CD4-positive, alpha-beta T cell treated with Interleukin-1 beta for 1 hour (primary cell): ENCODE results near the gene SYT3.
"Not testable (repeated sequence)": the region's sequence is repeated elsewhere in the genome, so short reads cannot be mapped to it uniquely, and the experiment has no call there.

Experiments used
- DNase-seq, 2 donors: peaks; one replicate each; pipeline ENCODE4 v3.0.0-alpha.2; 2020 to 2022

SYT3 gene

GRCh38 chr19:50601407-50602088, 38.1 kb downstream of the SYT3 start:
- no peak for DNase-seq

- no peak for DNase-seq
These were observed 40.3 kb downstream of the SYT3 start for GRCh38 chr19:50599427-50599826.

DNA sequence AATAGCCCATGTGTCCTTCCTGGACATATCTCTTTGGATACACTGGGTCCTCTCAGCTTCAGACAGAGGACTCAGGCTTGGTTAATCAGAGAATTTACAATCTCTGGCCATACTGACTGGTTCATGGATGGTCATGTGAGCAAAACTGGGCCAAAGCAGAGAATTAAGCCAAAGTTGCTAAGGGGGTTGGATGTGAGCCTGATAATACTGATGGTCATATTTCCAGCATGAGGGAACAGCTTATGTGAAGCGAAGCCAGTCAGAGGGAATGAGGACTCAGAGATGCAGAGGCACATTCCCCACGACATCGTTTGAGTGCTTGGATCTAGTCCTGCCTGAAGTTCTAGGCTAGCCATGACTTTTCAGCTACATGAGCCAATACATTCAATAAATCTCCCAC, 49.5 kb downstream of the SYT3 start:
- DNase-seq = no peak

GRCh38 chr19:50581795-50582660, 57.7 kb downstream of the SYT3 start:
- not testable (repeated sequence) for DNase-seq

- no peak for DNase-seq
These were observed 58.6 kb downstream of the SYT3 start for GRCh38 chr19:50580970-50581634.

DNA sequence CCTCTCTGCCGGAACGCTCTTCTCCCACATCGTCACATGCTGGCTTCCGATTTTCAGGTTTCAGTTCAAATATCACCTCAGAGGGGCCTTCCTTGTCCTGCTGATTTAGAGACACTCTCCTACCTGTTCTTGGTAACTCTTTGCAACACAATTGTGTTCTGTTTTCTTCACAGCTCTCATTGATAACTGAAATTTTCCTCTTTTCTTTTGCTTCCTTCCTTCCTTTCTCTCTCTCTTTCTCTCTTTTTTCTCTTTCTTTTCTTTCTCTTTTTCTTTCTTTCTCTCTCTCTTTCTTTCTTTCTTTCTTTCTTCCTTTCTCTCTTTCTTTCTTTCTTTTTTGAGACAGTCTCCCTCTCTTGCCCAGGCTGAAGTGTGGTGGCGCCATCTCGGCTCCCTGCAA, 59.4 kb downstream of the SYT3 start:
- DNase-seq = no peak

DNA sequence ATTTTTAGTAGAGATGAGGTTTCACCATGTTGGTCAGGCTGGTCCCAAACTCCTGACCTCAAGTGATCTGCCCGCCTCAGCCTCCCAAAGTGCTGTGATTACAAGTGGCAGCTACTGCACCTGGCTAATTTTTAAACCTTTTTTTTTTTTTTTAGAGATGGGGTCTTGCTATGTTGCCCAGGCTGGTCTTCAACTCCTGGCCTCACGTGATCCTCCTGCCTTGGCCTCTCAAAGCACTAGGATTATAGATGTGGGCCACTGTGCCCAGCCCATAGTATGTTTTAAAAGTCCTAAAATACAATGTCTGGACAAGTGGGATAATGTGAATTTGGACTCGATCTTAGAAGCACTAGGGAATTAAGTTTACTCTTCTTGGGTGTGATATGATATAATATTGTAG, 62.9 kb downstream of the SYT3 start:
- DNase-seq = not testable (repeated sequence)

DNA sequence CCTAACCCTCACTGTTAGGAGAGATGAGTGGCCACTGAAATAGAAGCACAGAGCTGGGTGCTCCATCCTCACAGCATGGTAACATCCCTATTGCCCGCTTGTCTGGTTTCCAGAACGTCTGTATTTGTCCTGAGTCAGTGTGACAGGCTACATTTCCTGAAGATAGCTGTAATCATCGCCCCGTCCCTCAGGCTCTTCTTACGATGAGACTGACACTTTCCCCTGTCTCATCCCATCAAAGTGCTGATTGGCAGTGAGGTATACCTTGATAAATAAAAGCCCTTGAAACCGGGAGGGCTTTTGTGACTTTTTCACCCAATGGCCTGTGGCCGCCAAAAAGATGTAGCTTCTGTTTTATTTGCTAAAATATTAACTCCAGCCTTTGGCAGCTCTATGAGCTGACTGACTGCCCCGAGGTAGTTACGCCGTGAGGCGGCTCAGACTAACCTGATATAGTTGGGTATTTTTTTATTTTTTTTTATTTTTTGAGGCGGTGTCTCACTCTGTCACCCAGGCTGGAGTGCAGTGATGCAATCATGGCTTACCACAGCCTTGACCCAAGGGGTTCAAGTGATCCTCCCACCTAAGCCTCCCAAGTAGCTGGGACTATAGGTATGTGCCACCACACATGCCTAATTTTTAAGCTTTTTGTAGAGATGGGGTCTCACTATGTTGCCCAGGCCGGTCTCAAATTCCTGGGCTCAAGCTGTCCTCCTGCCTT, 65.8 kb downstream of the SYT3 start:
- DNase-seq = no peak
